Measurements from ENCODE around the gene MTRF1. TPM values are rescaled to one million over a fixed set of nuclear protein-coding genes. Genes with fewer than 3 reads are reported as not detected.
A peak's percentile ranks its signal among the peaks of the same experiment; 100 is the strongest.

MTRF1 gene
- 10.2 and 10.9 TPM in 2 replicates for total RNA-seq (2014; rRNA removed)
- 4.0 TPM for polyA plus RNA-seq (2012)

- DNase-seq (ENCODE audit: low read depth), result peak; percentile 76
These were observed at the start of gene MTRF1 for GRCh38 chr13:41263261-41263971. Gene MTRF1 (minus strand): TSS chr13:41263576. CDS start chr13:41260907, 2,669 bp downstream.

GRCh38 chr13:41313117-41313516, 49.7 kb upstream of the MTRF1 start:
- DNase-seq (ENCODE audit: low read depth), result no peak

- DNase-seq (ENCODE audit: low read depth), result peak; percentile 32
These were observed 48.8 kb upstream of the MTRF1 start for GRCh38 chr13:41312176-41312500.

- peak; percentile 22 for DNase-seq (ENCODE audit: low read depth)
These were observed 48.2 kb upstream of the MTRF1 start for GRCh38 chr13:41311406-41312175.

- DNase-seq (ENCODE audit: low read depth), result peak; percentile 87
These were observed 47.6 kb upstream of the MTRF1 start, which contains the start of gene NAA16 for GRCh38 chr13:41310963-41311405. Gene NAA16 (plus strand): TSS chr13:41311267. CDS start chr13:41311529, 262 bp downstream.

- DNase-seq (ENCODE audit: low read depth), result no peak
These were observed 44.7 kb upstream of the MTRF1 start for GRCh38 chr13:41307884-41308640.

- DNase-seq (ENCODE audit: low read depth), result peak; percentile 18
These were observed 43.1 kb upstream of the MTRF1 start for GRCh38 chr13:41306271-41307145.

GRCh38 chr13:41304551-41304950, 41.2 kb upstream of the MTRF1 start:
- DNase-seq (ENCODE audit: low read depth), result no peak

- no peak for DNase-seq (ENCODE audit: low read depth)
These were observed 39.4 kb upstream of the MTRF1 start for GRCh38 chr13:41302743-41303142.

- DNase-seq (ENCODE audit: low read depth), result no peak
These were observed 36.1 kb upstream of the MTRF1 start for GRCh38 chr13:41299316-41300094.

- no peak for DNase-seq (ENCODE audit: low read depth)
These were observed 33.7 kb upstream of the MTRF1 start for GRCh38 chr13:41296879-41297646.

- DNase-seq (ENCODE audit: low read depth), result no peak
These were observed 32.6 kb upstream of the MTRF1 start for GRCh38 chr13:41295973-41296372.

- DNase-seq (ENCODE audit: low read depth), result no peak
These were observed 31.5 kb upstream of the MTRF1 start for GRCh38 chr13:41294914-41295313.

- no peak for DNase-seq (ENCODE audit: low read depth)
These were observed 29.9 kb upstream of the MTRF1 start for GRCh38 chr13:41293272-41293671.

- no peak for DNase-seq (ENCODE audit: low read depth)
These were observed 27.9 kb upstream of the MTRF1 start for GRCh38 chr13:41291246-41291645.

GRCh38 chr13:41289463-41289881, 26.1 kb upstream of the MTRF1 start:
- DNase-seq (ENCODE audit: low read depth), result no peak

GRCh38 chr13:41286370-41286769, 23.0 kb upstream of the MTRF1 start:
- DNase-seq (ENCODE audit: low read depth), result no peak

GRCh38 chr13:41284512-41285288, 21.3 kb upstream of the MTRF1 start:
- peak; percentile 91 for DNase-seq (ENCODE audit: low read depth)

GRCh38 chr13:41282129-41282571, 18.8 kb upstream of the MTRF1 start:
- DNase-seq (ENCODE audit: low read depth), result no peak

Data from LHCN-M2 (cell line).